AG09319 (cell line): ENCODE data around the gene PPARD.

Source experiments
- DNase-seq: peaks from one replicate; pipeline ENCODE4 v3.0.0-alpha.2; 2010; ENCODE audit warnings: low read depth; ENCODE audit errors: extremely low read depth
- CTCF ChIP-seq: IDR thresholded peaks from 2 replicates; pipeline ENCODE4 v1.5.1; 2011; ENCODE audit warnings: low read depth, mild to moderate bottlenecking, inconsistent platforms, low read length, moderate library complexity

Gene PPARD

GRCh38 chr6:35401514-35401913 is 59.2 kb downstream of the PPARD start:
- no peak for TF ChIP-seq CTCF
- no peak for DNase-seq

GRCh38 chr6:35402136-35402855 is 59.9 kb downstream of the PPARD start:
- DNase-seq, result no peak
- no peak for TF ChIP-seq CTCF

- TF ChIP-seq CTCF, result no peak
- DNase-seq, result no peak
Observed at GRCh38 chr6:35402856-35403191, 60.5 kb downstream of the PPARD start.

- no peak for TF ChIP-seq CTCF
Observed at GRCh38 chr6:35403544-35404442, 61.4 kb downstream of the PPARD start.

GRCh38 chr6:35406711-35407485 is 64.5 kb downstream of the PPARD start:
- no peak for TF ChIP-seq CTCF
- DNase-seq, result no peak

More at GRCh38 chr6:35403544-35404442, 61.4 kb downstream of the PPARD start:
- no peak for DNase-seq

- no peak for TF ChIP-seq CTCF
- no peak for DNase-seq
Observed at GRCh38 chr6:35409245-35409644, 66.9 kb downstream of the PPARD start.
